Pancreas (tissue), 10 donors: ENCODE results near the gene DROSHA. TPM values are rescaled to one million over a fixed set of nuclear protein-coding genes. Genes with fewer than 3 reads are reported as not detected.

ENCODE experiments used
- ATAC-seq, 4 donors: fragments of 200-7000 bp; cut with Tn5 transposase; one replicate each; pipeline versions ENCODE4 v1.8.0 to v1.9.1; 2020; ENCODE audit warnings: mild to moderate bottlenecking in 4 of 4, moderate library complexity in 4 of 4
- DNase-seq, 6 donors: peaks; one replicate each; pipeline ENCODE4 v3.0.0-alpha.2; 2020
- FAIRE-seq: peaks from 2 replicates; lab custom pipeline; 2012; peaks lifted over from hg19 to GRCh38; lab: Jason Lieb, UNC
- H3K27ac ChIP-seq, 4 donors: fragments of 200-600 bp; sonication (generic); 1 replicate in 3 of 4; 2 replicates in 1 of 4; pipeline versions ENCODE4 v1.5.0 to v1.8.0; 2020
- H3K27me3 ChIP-seq, 4 donors: fragments of 200-600 bp; one replicate each; pipeline ENCODE4 v1.8.0; 2021
- H3K36me3 ChIP-seq, 3 donors: fragments of 200-600 bp; sonication (generic) in 1 of 3; one replicate each; pipeline versions ENCODE4 v1.5.0 to v1.8.0; 2020 to 2021
- H3K4me1 ChIP-seq, 3 donors: fragments of 200-600 bp; one replicate each; pipeline ENCODE4 v1.8.0; 2021
- H3K4me3 ChIP-seq, 4 donors: fragments of 200-600 bp; sonication (generic) in 2 of 4; one replicate each; pipeline versions ENCODE4 v1.5.0 to v1.8.0; 2020 to 2021
- H3K9me3 ChIP-seq, 4 donors: fragments of 200-600 bp; one replicate each; pipeline ENCODE4 v1.8.0; 2021
- WGBS, 2 donors: extraction: QIAGEN DNeasy Blood & Tissue Kit; methylation state at CpG; one replicate each; pipeline ENCODE4 v1.1.7; 2013; 5-methylcytosine and 5-hydroxymethylcytosine counted together
- intact Hi-C, 3 donors: fragments of 100-400 bp; cut with DNase I; formaldehyde crosslinking; loops; one replicate each; pipeline versions ENCODE4 v1.11.1 to v1.14.2; 2022
- polyA plus RNA-seq, 2 donors: library from polyadenylated mRNA; stranded (reverse); fragments of 200-250 nt; gene quantifications; one replicate each; pipeline ENCODE4 v1.2.3, GENCODE V29; 2013
- total RNA-seq, 6 donors: library from RNA; stranded (reverse); fragmentation: NEBNext Ultra II Directional in 4 of 6; extraction: Animal tissue kit (Norgen Biotek cat#: 25700) in 4 of 6; gene quantifications; one replicate each; pipeline versions ENCODE4 v1.2.1 to v1.2.4, GENCODE V29; 2021 to 2023
- TF ChIP-seq, protein P1 (sequence below), 4 donors: fragments of 200-600 bp; sonication (generic) in 3 of 4; IDR thresholded peaks; one replicate each; pipeline versions ENCODE4 v1.5.0 to v1.8.0; 2021; ENCODE audit warnings: antibody characterized with exemption in 4 of 4
- donor health status: healthy with polysubstance abuse.
- donor health status: DM: no; HTN: no; CAD: no; lungs with moderate emphysema.
- donor health status: DM: no; HTN: no; CAD: no.
- donor health status: control.
- donor health status: control.
- donor health status: Bipolar disorder and iron deficiency.
- donor health status: DM: yes; HTN: yes; CAD: no.
- donor health status: DM: no; HTN: no; CAD: no.
- donor health status: DM: no; HTN: no; CAD: no.
- donor health status: DM: yes; HTN: yes; CAD: no.

The DROSHA gene
- total and polyA plus RNA-seq, 8 donors, result 19.0 to 79.0 (median 28.0) TPM

- Histone ChIP-seq H3K36me3 (no peaks in the 10 kb centered on the region), H3K4me1 (no peaks in the 10 kb centered on the region), H3K4me3 (no peak overlapping the region), H3K27me3 (no peaks in the 10 kb centered on the region), H3K27ac (no peak overlapping the region), H3K9me3 (no peaks in the 10 kb centered on the region)
- 57 to 64% methylated on average over 4 of the region's 4 CpGs for WGBS, 2 donors
- intact Hi-C loops, result no loop called here
- ATAC-seq (no peak), FAIRE-seq (no peak), DNase-seq (no peak)
- TF ChIP-seq, protein P1, sequence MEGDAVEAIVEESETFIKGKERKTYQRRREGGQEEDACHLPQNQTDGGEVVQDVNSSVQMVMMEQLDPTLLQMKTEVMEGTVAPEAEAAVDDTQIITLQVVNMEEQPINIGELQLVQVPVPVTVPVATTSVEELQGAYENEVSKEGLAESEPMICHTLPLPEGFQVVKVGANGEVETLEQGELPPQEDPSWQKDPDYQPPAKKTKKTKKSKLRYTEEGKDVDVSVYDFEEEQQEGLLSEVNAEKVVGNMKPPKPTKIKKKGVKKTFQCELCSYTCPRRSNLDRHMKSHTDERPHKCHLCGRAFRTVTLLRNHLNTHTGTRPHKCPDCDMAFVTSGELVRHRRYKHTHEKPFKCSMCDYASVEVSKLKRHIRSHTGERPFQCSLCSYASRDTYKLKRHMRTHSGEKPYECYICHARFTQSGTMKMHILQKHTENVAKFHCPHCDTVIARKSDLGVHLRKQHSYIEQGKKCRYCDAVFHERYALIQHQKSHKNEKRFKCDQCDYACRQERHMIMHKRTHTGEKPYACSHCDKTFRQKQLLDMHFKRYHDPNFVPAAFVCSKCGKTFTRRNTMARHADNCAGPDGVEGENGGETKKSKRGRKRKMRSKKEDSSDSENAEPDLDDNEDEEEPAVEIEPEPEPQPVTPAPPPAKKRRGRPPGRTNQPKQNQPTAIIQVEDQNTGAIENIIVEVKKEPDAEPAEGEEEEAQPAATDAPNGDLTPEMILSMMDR (IDR thresholded peaks at IDR 0.05), result no peak
Measured at GRCh38 chr5:31380049-31380448, 151.8 kb downstream of the DROSHA start.

DNA sequence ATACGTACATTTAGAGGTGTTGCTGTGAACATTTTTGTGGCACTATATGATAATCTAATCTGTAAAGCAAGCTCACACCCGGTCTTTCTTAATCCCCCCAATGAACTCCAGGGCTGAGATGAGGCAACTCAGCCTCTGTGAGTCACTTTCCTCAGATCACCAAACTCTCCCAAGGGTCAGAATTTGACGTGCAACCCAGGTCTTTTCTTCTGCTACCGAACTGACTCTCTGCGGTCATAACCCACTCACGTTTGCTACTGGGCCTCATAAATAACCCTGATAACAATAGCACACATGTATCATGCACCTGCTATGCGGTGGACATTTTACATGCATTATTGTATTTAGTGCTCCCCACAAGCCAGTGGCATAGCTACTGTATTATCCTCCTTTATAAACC lies 153.1 kb downstream of the DROSHA start:
- 54 to 62% methylated on average over 7 of the region's 7 CpGs for WGBS, 2 donors
- TF ChIP-seq, protein P1 (IDR thresholded peaks at IDR 0.05), result no peak
- no peak for FAIRE-seq

DNA sequence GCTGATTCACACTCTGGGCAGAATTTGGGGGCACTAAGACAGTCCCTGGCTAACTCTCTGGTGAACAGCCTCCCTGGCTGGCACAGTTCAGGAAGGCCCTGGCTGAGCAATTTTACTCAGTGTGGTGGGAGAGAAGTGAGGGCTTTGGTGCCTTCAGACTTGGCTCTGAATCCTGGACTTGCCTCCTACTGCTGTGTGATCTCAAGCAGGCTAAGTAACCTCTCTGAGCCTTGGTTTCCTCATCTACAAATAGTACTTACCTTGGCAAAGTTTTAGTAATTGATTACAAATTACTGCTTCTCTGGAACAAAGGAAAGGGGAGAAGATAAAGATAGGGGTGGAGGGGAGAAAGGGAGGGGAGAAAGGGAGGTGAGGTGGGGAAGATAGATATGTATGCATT lies 153.8 kb downstream of the DROSHA start:
- ATAC-seq (no peak), DNase-seq (no peak), FAIRE-seq (no peak)
- intact Hi-C loops, result no loop called here
- Histone ChIP-seq H3K27me3 (no peaks in the 10 kb centered on the region), H3K36me3 (no peaks in the 10 kb centered on the region), H3K4me3 (no peak overlapping the region), H3K9me3 (no peaks in the 10 kb centered on the region), H3K27ac (no peak overlapping the region), H3K4me1 (no peaks in the 10 kb centered on the region)
- TF ChIP-seq, protein P1 (IDR thresholded peaks at IDR 0.05), result no peak

More for the DNA sequence above, 153.1 kb downstream of the DROSHA start:
- Histone ChIP-seq H3K27me3 (no peaks in the 10 kb centered on the region), H3K27ac (no peak overlapping the region), H3K9me3 (no peaks in the 10 kb centered on the region), H3K4me1 (no peaks in the 10 kb centered on the region), H3K4me3 (no peak overlapping the region), H3K36me3 (no peaks in the 10 kb centered on the region)
- intact Hi-C loops, result no loop called here
- no peak for DNase-seq
- ATAC-seq, result no peak

DNA sequence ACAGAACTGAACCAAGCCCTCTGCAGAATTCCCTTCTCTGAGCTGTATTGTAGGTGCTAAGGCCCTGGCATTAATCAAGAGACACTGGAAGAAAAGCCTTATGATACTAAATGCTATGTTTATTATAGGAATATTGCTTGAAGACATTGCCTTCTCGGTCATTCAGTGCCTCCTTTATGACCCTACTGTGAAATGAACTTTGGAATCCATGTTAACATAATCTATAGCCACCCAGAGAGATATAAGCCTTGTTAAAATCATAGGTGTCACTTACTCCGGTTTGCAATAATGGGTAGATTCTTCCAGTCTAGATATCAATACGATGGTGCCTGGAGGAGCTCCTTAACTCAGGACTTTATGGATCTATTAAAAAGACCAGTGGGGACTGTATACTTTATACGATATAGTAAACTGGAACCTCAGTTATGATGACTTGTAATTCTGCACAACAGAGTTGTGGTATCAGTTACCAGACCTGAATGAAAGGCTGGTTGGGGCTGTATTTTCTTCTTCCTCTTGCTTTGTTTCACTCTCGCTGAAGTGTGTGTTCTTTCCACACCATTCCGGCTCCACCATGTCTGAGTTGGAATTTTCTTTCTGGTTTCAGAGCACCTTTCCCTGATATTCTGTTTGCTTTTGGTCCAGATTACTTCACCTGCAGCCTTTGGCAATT lies 154.5 kb downstream of the DROSHA start:
- no peak overlapping the region for H3K27ac ChIP-seq
- DNase-seq (no peak), FAIRE-seq (no peak), ATAC-seq (no peak)
- intact Hi-C loops, result no loop called here
- no peak overlapping the region for H3K4me3 ChIP-seq
- H3K36me3 ChIP-seq, result no peaks in the 10 kb centered on the region
- H3K9me3 ChIP-seq, result no peaks in the 10 kb centered on the region
- no peaks in the 10 kb centered on the region for H3K4me1 ChIP-seq
- H3K27me3 ChIP-seq, result no peaks in the 10 kb centered on the region
- WGBS, 2 donors, result 66 to 72% methylated on average over 6 of the region's 6 CpGs
- TF ChIP-seq, protein P1 (IDR thresholded peaks at IDR 0.05), result no peak

DNA sequence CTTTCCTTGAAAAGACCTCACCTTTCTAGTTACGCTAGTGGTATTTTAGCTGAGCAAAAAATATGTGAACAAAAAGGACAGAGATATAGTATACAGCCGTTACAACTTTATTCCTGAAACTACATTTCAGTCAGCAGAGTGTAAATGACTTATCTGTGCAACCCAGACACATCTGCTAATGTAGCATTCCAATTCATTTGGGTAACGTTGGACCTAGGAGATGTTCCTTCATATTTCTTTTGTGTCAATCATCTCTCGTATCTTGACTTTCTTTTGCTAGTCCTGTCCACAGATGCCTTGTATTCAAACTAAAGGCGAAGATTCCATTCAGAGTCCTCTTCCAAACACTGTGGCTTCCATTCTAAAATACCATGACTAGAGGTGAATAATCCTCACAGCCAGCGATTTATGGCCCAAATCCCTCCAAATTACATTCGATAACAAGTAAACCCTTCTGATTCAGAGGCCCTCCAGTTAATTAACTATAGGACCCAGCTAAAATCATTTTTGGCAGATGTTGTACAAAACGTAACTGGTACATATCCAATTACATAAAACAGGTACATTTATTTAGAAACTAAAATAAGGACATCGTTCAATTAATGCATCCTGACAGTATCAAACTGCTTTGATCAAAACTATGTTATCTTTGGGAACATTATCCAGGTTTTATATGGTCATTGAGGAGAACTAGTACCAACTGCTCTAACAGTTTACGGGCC lies 155.7 kb downstream of the DROSHA start:
- Histone ChIP-seq H3K4me3 (no peak overlapping the region), H3K4me1 (no peaks in the 10 kb centered on the region), H3K9me3 (no peaks in the 10 kb centered on the region), H3K27me3 (no peaks in the 10 kb centered on the region), H3K36me3 (no peaks in the 10 kb centered on the region), H3K27ac (no peak overlapping the region)
- intact Hi-C loops, result no loop called here
- WGBS, 2 donors, result 71 to 77% methylated on average over 10 of the region's 10 CpGs
- no peak for FAIRE-seq
- no peak for DNase-seq
- TF ChIP-seq, protein P1 (IDR thresholded peaks at IDR 0.05), result no peak
- ATAC-seq, result no peak
